Activated T-helper 1 cell treated with anti-CD3 and anti-CD28 coated beads, Interleukin-12 subunit alpha, Interleukin-12 subunit beta, Interleukin-2, Interleukin-4 antibody, amounts not matched to agents 30 ng/mL and 10 ng/mL and 1 ng/mL, durations not matched to agents 14 hours and 24 hours and 36 hours (primary cell): ENCODE measurements around the gene ENO2. TPM values are rescaled to one million over a fixed set of nuclear protein-coding genes. Genes with fewer than 3 reads are reported as not detected.

Experiments used
- DNase-seq: peaks from one replicate; pipeline ENCODE4 v3.0.0; 2021; ENCODE audit warnings: low spot score
- H3K27ac Mint-ChIP-seq: one replicate; pipeline ENCODE4 v1.8.0; 2021; ENCODE audit warnings: mild to moderate bottlenecking, mixed read lengths
- H3K27me3 Mint-ChIP-seq: one replicate; pipeline ENCODE4 v1.8.0; 2022; ENCODE audit warnings: mild to moderate bottlenecking, moderate library complexity, mixed read lengths; ENCODE audit not compliant: insufficient read depth
- H3K36me3 Mint-ChIP-seq: one replicate; pipeline ENCODE4 v1.8.0; 2021; ENCODE audit warnings: low read depth, mixed read lengths
- H3K4me1 Mint-ChIP-seq: one replicate; pipeline ENCODE4 v1.8.0; 2021; ENCODE audit warnings: low read depth, mixed read lengths
- H3K4me3 Mint-ChIP-seq: one replicate; pipeline ENCODE4 v1.8.0; 2021; ENCODE audit warnings: mild to moderate bottlenecking, moderate library complexity, mixed read lengths
- H3K9me3 Mint-ChIP-seq: one replicate; pipeline ENCODE4 v1.8.0; 2021; ENCODE audit warnings: mixed read lengths
- intact Hi-C: fragments of 100-400 bp; cut with micrococcal nuclease; formaldehyde crosslinking; loops from one replicate; pipeline ENCODE4 v1.15.1; 2024
- total RNA-seq: library from RNA; stranded (reverse); gene quantifications from 2 replicates; pipeline ENCODE4 v1.2.3, GENCODE V29; 2022

Gene ENO2
- total RNA-seq, 1 donor from 2014 or later: 156 TPM

GRCh38 chr12:6965714-6966113, 51.3 kb downstream of the ENO2 start:
- DNase-seq: no peak
- H3K27ac Mint-ChIP-seq: peak overlapping the region; percentile 90
- intact Hi-C loops: loop anchor here (1.0 kb wide), 2 partner anchors 21 to 41 kb away; partner anchors contain the start of gene C12orf57
- H3K9me3 Mint-ChIP-seq: no peaks in the 10 kb centered on the region
- H3K27me3 Mint-ChIP-seq: no peaks in the 10 kb centered on the region
- peaks cover 54% of the 10 kb centered on the region for H3K4me1 Mint-ChIP-seq
- peaks cover 44% of the 10 kb centered on the region for H3K36me3 Mint-ChIP-seq
- H3K4me3 Mint-ChIP-seq: no peak overlapping the region

GRCh38 chr12:6966351-6966750, 52.0 kb downstream of the ENO2 start:
- H3K4me1 Mint-ChIP-seq: peaks cover 48% of the 10 kb centered on the region
- H3K4me3 Mint-ChIP-seq: peak overlapping the region; percentile 64
- intact Hi-C loops: no loop called here
- H3K36me3 Mint-ChIP-seq: peaks cover 44% of the 10 kb centered on the region
- H3K27me3 Mint-ChIP-seq: no peaks in the 10 kb centered on the region
- peak overlapping the region; percentile 70 for H3K27ac Mint-ChIP-seq
- no peaks in the 10 kb centered on the region for H3K9me3 Mint-ChIP-seq
- DNase-seq: no peak

GRCh38 chr12:6967651-6968100, 53.3 kb downstream of the ENO2 start:
- Mint-ChIP-seq H3K27me3 (no peaks in the 10 kb centered on the region), H3K4me1 (peaks cover 49% of the 10 kb centered on the region), H3K27ac (peak overlapping the region; percentile 34), H3K4me3 (peak overlapping the region; percentile 11), H3K9me3 (no peaks in the 10 kb centered on the region), H3K36me3 (peaks cover 47% of the 10 kb centered on the region)
- DNase-seq: no peak
- intact Hi-C loops: no loop called here

GRCh38 chr12:6968426-6968825, 54.0 kb downstream of the ENO2 start:
- no peaks in the 10 kb centered on the region for H3K27me3 Mint-ChIP-seq
- no peak for DNase-seq
- H3K4me3 Mint-ChIP-seq: peak overlapping the region; percentile 100
- no peaks in the 10 kb centered on the region for H3K9me3 Mint-ChIP-seq
- peak overlapping the region; percentile 92 for H3K27ac Mint-ChIP-seq
- intact Hi-C loops: no loop called here
- peaks cover 49% of the 10 kb centered on the region for H3K36me3 Mint-ChIP-seq
- peaks cover 54% of the 10 kb centered on the region for H3K4me1 Mint-ChIP-seq

GRCh38 chr12:6970096-6970527, 55.7 kb downstream of the ENO2 start:
- no peaks in the 10 kb centered on the region for H3K9me3 Mint-ChIP-seq
- peak overlapping the region; percentile 100 for H3K4me3 Mint-ChIP-seq
- H3K36me3 Mint-ChIP-seq: peaks cover 53% of the 10 kb centered on the region
- intact Hi-C loops: loop anchor here (1.0 to 5.0 kb wide), 15 partner anchors 9 to 477 kb away; partner anchors contain the start of genes C12orf57, C1R, C1RL and COPS7A
- H3K27me3 Mint-ChIP-seq: no peaks in the 10 kb centered on the region
- DNase-seq: no peak
- H3K27ac Mint-ChIP-seq: peak overlapping the region; percentile 100
- H3K4me1 Mint-ChIP-seq: peaks cover 49% of the 10 kb centered on the region

Other genes with a start within 250 kb of the ENO2 start
- gene ZNF384, start 225.2 kb upstream of the ENO2 start, total RNA-seq: 79.6 and 89.8 TPM in 2 replicates
- gene PIANP, start 213.8 kb upstream of the ENO2 start, total RNA-seq: 0.07 and 0.08 TPM in 2 replicates
- 34.6 and 36.2 TPM in 2 replicates for gene COPS7A, start 190.5 kb upstream of the ENO2 start, total RNA-seq
- gene MLF2, start 161.4 kb upstream of the ENO2 start, total RNA-seq: 159 and 161 TPM in 2 replicates
- gene PTMS, start 148.2 kb upstream of the ENO2 start, total RNA-seq: 247 and 262 TPM in 2 replicates
- 268 and 275 TPM in 2 replicates for gene LAG3, start 142.1 kb upstream of the ENO2 start, total RNA-seq
- 311 TPM in 2 replicates for gene CD4, start 125.1 kb upstream of the ENO2 start, total RNA-seq
- gene GPR162, start 92.8 kb upstream of the ENO2 start, total RNA-seq: 0.29 and 0.32 TPM in 2 replicates
- 3.5 and 4.0 TPM in 2 replicates for gene P3H3, start 86.2 kb upstream of the ENO2 start, total RNA-seq
- gene GNB3, start 73.7 kb upstream of the ENO2 start, total RNA-seq: 1.6 and 1.7 TPM in 2 replicates
- gene CDCA3, start 63.3 kb upstream of the ENO2 start, total RNA-seq: 27.2 and 32.5 TPM in 2 replicates
- gene USP5, start 62.4 kb upstream of the ENO2 start, total RNA-seq: 116 and 127 TPM in 2 replicates
- gene TPI1, start 47.0 kb upstream of the ENO2 start, total RNA-seq: 1,427 and 1,438 TPM in 2 replicates
- 3.4 and 4.7 TPM in 2 replicates for gene SPSB2, start 41.3 kb upstream of the ENO2 start, total RNA-seq
- gene LRRC23, start 9.8 kb upstream of the ENO2 start, total RNA-seq: 5.3 and 5.6 TPM in 2 replicates
- gene ATN1, start 13.4 kb downstream of the ENO2 start, total RNA-seq: 70.8 and 71.2 TPM in 2 replicates
- not detected in 2 replicates for gene RNU7-1, start 29.2 kb downstream of the ENO2 start, total RNA-seq
- 190 and 197 TPM in 2 replicates for gene C12orf57, start 29.4 kb downstream of the ENO2 start, total RNA-seq
- 332 and 341 TPM in 2 replicates for gene PTPN6, start 36.8 kb downstream of the ENO2 start, total RNA-seq
- gene PHB2, start 56.1 kb downstream of the ENO2 start, total RNA-seq: 456 and 469 TPM in 2 replicates
- gene EMG1, start 56.3 kb downstream of the ENO2 start, total RNA-seq: 132 and 134 TPM in 2 replicates
- 27.9 and 30.0 TPM in 2 replicates for gene LPCAT3, start 103.9 kb downstream of the ENO2 start, total RNA-seq
- 1.6 and 2.4 TPM in 2 replicates for gene C1S, start 146.1 kb downstream of the ENO2 start, total RNA-seq
- 1.7 and 2.0 TPM in 2 replicates for gene C1R, start 177.9 kb downstream of the ENO2 start, total RNA-seq
- gene C1RL, start 194.6 kb downstream of the ENO2 start, total RNA-seq: 21.5 and 21.8 TPM in 2 replicates
- 0.51 TPM in 1 of 2 replicates, not detected in the other for gene RBP5, start 214.3 kb downstream of the ENO2 start, total RNA-seq
- gene CLSTN3, start 215.8 kb downstream of the ENO2 start, total RNA-seq: 48.5 and 50.8 TPM in 2 replicates